Measurements from ENCODE around the gene C2CD2. TPM values are rescaled to one million over a fixed set of nuclear protein-coding genes. Genes with fewer than 3 reads are reported as not detected.

C2CD2 gene
- total RNA-seq, 1 experiment from 2014 or later = 9.2 TPM

- no TSS peak for BruUV-seq (replicated peaks)
- H3K27ac ChIP-seq (ENCODE audit: low read depth, low read length, poor library complexity, severe bottlenecking) = no peak overlapping the region
- no peak for DNase-seq (ENCODE audit: low spot score)
- H3K27me3 ChIP-seq (replicated peaks; ENCODE audit: insufficient read depth, low read depth, low read length, poor library complexity) = no peaks in the 10 kb centered on the region
- H3K9me3 ChIP-seq (ENCODE audit: low read depth, low read length, poor library complexity, severe bottlenecking) = no peaks in the 10 kb centered on the region
- POLR2A ChIA-PET (ENCODE audit: low non-redundant PET) = no interaction called here
- H3K36me3 ChIP-seq (ENCODE audit: insufficient read depth, low read length, poor library complexity, severe bottlenecking) = no peaks in the 10 kb centered on the region
- no peaks in the 10 kb centered on the region for H3K4me1 ChIP-seq (ENCODE audit: insufficient read depth, low read length, poor library complexity, severe bottlenecking)
- no peak overlapping the region for H3K4me3 ChIP-seq (ENCODE audit: low read depth, low read length, poor library complexity, severe bottlenecking)
- intact Hi-C loops (cut with micrococcal nuclease; ENCODE audit: unreplicated experiment) = no loop called here
- CTCF ChIA-PET = no interaction called here
- TF ChIP-seq EZH2 (IDR thresholded peaks at IDR 0.05; ENCODE audit: borderline replicate concordance, low read depth, low read length, poor library complexity, severe bottlenecking) (no peak), CTCF (conservative IDR thresholded peaks at IDR 0.05; ENCODE audit: low read depth, low read length) (no peak)
These were observed 11.9 kb downstream of the C2CD2 start for GRCh38 chr21:41941941-41942340.

GRCh38 chr21:41940431-41940830, 13.4 kb downstream of the C2CD2 start:
- DNase-seq (ENCODE audit: low spot score) = no peak
- Histone ChIP-seq H3K9me3 (ENCODE audit: low read depth, low read length, poor library complexity, severe bottlenecking) (no peaks in the 10 kb centered on the region), H3K4me3 (ENCODE audit: low read depth, low read length, poor library complexity, severe bottlenecking) (no peak overlapping the region), H3K36me3 (ENCODE audit: insufficient read depth, low read length, poor library complexity, severe bottlenecking) (no peaks in the 10 kb centered on the region), H3K27me3 (replicated peaks; ENCODE audit: insufficient read depth, low read depth, low read length, poor library complexity) (no peaks in the 10 kb centered on the region), H3K4me1 (ENCODE audit: insufficient read depth, low read length, poor library complexity, severe bottlenecking) (no peaks in the 10 kb centered on the region), H3K27ac (ENCODE audit: low read depth, low read length, poor library complexity, severe bottlenecking) (no peak overlapping the region)
- no TSS peak for BruUV-seq (replicated peaks)
- intact Hi-C loops (cut with micrococcal nuclease; ENCODE audit: unreplicated experiment) = no loop called here
- ChIA-PET POLR2A (ENCODE audit: low non-redundant PET) (no interaction called here), CTCF (no interaction called here)
- TF ChIP-seq EZH2 (IDR thresholded peaks at IDR 0.05; ENCODE audit: borderline replicate concordance, low read depth, low read length, poor library complexity, severe bottlenecking) (no peak), CTCF (conservative IDR thresholded peaks at IDR 0.05; ENCODE audit: low read depth, low read length) (no peak)

- ChIA-PET CTCF (no interaction called here), POLR2A (ENCODE audit: low non-redundant PET) (no interaction called here)
- H3K4me1 ChIP-seq (ENCODE audit: insufficient read depth, low read length, poor library complexity, severe bottlenecking) = no peaks in the 10 kb centered on the region
- no TSS peak for BruUV-seq (replicated peaks)
- intact Hi-C loops (cut with micrococcal nuclease; ENCODE audit: unreplicated experiment) = no loop called here
- no peaks in the 10 kb centered on the region for H3K27me3 ChIP-seq (replicated peaks; ENCODE audit: insufficient read depth, low read depth, low read length, poor library complexity)
- H3K36me3 ChIP-seq (ENCODE audit: insufficient read depth, low read length, poor library complexity, severe bottlenecking) = no peaks in the 10 kb centered on the region
- no peak overlapping the region for H3K27ac ChIP-seq (ENCODE audit: low read depth, low read length, poor library complexity, severe bottlenecking)
- no peak for TF ChIP-seq CTCF (conservative IDR thresholded peaks at IDR 0.05; ENCODE audit: low read depth, low read length)
- no peak for TF ChIP-seq EZH2 (IDR thresholded peaks at IDR 0.05; ENCODE audit: borderline replicate concordance, low read depth, low read length, poor library complexity, severe bottlenecking)
- H3K4me3 ChIP-seq (ENCODE audit: low read depth, low read length, poor library complexity, severe bottlenecking) = no peak overlapping the region
- H3K9me3 ChIP-seq (ENCODE audit: low read depth, low read length, poor library complexity, severe bottlenecking) = no peaks in the 10 kb centered on the region
- no peak for DNase-seq (ENCODE audit: low spot score)
These were observed 14.4 kb downstream of the C2CD2 start for GRCh38 chr21:41939391-41939790.
